CD4-positive, alpha-beta T cell treated with Interleukin-17A for 4 hours (primary cell): ENCODE data around the gene CPAMD8.
"Not testable (repeated sequence)": the region's sequence is repeated elsewhere in the genome, so short reads cannot be mapped to it uniquely, and the experiment has no call there.

Experiments
- DNase-seq: peaks from one replicate; pipeline ENCODE4 v3.0.0-alpha.2; 2020; ENCODE audit warnings: mixed read lengths

Gene CPAMD8

DNA sequence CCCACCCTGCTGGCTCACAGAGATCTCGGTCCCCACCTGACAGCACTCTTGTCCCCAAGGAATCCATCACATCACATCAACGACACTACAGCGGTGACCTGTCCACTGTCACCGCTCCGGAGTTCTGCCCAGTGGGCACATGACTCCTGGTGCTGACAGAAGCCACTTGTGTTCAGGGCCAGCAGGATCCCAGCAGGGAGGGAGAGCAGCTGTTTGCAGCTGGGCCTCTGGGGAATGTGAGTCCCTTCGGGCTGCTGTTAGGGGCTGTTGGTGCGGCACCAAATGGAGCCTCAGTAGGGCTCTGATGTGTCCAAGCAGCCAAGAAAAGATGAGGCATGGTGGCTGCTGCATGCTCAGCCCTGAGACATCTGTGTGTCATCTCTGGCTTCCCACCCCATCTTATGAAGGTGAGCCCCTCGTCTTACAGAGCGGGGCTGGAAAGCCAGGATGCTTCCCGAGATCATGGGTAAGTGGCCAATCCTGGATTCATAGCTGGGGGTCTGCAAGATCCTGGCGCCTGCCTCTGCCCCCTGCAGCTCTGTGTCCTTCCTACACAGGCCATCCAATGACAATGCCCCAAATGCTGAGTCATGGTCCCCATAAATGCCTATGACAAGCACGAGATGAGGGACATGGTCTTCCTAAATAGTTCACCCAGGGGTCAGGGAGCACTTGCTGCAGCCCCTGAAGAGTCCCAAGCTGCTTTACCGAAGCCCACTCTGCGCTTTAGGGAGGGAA lies 81.8 kb downstream of the CPAMD8 start:
- DNase-seq = no peak

DNA sequence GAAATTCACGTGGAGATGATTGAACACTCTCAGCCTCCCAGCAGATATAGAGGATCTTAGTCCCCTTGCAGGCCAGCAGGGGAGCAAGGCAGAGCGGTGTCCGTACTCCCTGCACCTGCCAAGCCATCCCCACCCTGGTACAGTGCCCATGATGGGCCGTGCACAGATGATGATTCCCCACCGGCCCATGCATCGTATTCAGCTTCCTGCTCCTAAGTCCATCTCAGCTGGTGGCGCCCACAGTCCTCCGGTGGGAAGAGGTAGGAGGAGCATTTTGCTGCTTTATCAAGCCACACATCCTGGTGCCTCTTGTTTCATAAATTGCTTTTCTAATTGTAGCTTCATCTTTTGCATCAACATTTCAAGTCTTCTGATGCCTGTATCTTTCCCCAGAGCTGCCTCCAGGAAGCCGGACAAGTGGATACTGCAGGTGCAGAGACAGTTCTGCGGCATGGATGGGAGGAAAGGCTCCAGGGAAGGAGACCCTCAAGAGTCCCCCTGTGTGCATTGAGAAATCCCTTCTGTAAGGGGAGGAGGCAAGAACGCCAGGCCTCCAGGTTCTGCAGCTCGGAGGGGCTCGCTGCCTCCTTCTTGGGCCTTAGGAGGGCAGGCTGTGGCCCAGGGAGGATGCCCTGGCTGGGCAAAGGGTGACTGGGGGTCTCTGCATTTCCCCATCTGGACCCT lies 82.5 kb downstream of the CPAMD8 start:
- no peak for DNase-seq

DNA sequence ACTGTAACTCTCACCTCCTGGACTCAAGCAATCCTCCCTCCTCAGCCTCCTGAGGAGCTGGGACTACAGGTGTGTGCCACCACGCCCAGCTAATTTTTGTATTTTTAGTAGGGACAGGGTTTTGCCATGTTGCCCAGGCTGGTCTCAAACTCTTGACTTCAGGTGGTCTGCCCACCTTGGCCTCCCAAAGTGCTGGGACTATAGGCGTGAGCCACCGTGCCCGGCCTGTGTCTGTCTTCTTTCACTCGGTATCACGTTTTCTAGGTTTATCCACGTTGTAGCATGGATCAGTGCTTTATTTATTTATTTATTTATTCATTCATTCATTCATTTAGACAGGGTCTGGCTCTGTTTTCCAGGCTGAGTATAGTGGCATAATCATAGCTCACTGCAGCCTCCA lies 83.5 kb downstream of the CPAMD8 start:
- not testable (repeated sequence) for DNase-seq

DNA sequence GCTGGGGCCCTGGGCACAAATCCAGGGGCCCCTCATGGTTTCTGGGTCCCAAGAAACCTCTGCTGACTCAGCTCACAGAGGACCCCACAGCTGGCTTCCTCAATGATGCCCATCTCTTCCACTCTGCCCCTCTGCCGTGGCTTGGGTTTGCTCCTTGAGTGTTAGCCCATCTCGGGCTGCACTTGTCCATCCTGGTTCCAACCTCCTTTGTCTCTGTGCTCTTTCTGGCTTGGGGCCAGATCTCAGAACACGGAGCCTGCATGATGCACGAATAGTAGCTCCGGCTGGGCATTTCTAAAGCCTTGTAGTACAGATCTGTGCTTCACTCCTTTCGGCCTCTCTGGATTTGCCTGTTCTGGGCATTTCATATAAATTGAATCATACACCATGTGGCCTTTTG lies 84.0 kb downstream of the CPAMD8 start:
- no peak for DNase-seq

GRCh38 chr19:16940626-16941025 lies 86.0 kb downstream of the CPAMD8 start:
- DNase-seq = no peak

- DNase-seq = not testable (repeated sequence)
Observed at GRCh38 chr19:16940063-16940462, 86.5 kb downstream of the CPAMD8 start.

DNA sequence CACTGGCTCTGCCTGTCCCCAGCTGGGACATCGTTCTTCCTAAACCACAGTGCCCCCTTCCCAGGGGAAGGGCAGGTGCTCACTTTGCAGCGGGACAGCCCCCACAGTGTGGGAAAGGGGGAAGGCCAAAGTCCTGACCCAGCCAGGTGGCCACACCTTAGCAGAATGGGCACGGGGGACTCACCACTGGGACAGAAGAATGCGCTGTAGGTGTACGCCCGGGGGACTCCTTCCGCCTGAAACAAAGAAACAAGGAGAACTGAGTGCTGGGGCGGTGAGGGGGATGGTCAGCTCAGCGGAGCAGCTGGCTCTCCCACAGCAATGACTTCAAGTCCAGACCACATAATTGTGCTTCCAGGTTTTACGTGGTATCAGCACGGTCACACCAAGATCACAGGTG lies 88.4 kb downstream of the CPAMD8 start:
- no peak for DNase-seq

DNA sequence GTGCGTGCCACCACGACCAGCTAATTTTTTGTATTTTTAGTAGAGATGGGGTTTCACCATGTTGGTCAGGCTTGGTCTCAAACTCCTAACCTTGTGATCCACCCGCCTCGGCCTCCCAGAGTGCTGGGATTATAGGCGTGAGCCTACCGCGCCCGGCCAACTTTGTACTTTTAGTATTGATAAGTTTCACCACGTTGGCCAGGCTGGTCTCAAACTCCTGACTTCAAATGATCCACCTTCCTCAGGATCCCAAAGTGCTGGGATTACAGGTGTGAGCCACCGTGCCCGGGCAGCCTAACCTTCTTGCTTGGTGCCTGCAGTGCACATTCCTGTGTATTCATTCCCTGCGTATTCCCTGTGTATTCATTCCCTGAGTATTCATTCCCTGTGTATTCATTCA lies 88.8 kb downstream of the CPAMD8 start:
- not testable (repeated sequence) for DNase-seq

GRCh38 chr19:16936901-16937300 lies 89.7 kb downstream of the CPAMD8 start:
- DNase-seq = no peak

DNA sequence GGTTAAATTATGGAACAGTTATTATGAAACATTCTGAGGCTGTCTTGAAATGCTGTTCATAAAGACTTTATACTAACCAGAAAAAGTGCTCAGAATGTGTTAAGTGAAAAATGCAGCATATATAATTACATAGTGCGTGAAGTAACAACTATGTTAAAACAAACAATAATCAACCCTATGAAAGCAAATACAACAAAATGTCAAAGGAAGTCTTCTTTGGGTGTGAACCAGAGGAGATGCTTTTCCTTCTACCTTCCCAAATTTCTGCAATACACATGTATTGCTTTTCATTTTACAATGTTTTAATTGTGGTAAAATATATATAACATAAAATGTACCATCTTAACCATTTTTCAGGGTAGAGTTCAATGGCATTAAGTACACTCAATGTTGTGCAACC lies 92.1 kb downstream of the CPAMD8 start:
- DNase-seq = no peak

DNA sequence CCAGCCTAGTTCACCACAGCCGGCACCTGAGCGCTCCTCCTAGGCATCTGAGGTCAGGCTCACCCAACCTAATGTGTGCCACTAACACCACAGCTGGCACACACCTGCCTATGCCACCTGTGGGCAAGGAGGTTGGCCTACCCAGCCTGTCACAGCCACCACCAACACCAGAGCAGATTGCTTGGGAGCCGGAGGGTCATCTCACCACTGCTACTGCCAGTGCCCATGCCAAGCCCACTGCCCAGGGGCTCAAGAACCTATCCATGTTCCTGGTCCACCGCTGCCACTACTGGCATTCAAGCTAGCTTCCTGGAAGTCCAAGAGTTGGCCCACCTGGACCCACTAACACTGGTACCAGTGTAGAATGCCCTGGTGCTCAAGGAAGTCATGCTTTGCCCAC lies 95.3 kb downstream of the CPAMD8 start:
- DNase-seq = no peak

DNA sequence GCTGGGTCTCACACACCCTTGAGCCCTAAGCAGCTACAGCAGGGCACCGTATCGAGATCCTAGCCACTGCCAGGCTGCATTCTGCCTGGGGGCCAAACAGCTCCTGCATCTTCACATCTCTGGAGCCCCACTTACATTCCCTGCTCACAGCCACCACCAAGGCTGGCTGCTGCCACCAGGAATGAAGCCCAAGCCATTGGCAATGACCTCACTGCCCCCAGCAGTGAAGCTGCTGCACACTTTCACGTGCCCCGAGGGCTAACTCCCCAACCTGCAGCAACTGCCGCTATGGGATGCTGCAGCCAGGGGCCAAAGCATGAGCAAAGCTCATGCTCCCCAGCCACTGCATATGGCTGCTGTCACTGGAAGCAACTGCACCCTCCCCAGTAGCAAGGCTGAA lies 95.9 kb downstream of the CPAMD8 start:
- no peak for DNase-seq

DNA sequence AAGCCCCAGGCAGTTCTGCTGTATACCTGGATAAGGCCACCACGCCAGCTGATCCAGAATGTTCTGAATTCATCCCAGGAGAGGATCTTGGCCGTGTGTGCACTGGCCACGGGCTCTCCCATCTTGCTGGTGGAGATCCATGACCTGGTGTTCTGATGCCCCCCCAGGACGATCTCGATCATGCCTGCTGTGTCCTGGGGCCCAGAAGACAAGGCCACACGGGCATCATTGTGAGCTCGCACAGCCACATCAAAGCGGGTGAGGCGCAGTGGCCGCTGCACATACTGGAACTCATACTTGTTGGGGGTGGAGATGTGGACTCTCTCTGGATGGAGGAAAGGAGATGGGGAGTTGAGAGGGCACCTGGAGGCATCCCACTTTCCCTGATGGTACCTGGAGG lies 97.7 kb downstream of the CPAMD8 start:
- no peak for DNase-seq

- no peak for DNase-seq
Observed at GRCh38 chr19:16928351-16928750, 98.3 kb downstream of the CPAMD8 start.

DNA sequence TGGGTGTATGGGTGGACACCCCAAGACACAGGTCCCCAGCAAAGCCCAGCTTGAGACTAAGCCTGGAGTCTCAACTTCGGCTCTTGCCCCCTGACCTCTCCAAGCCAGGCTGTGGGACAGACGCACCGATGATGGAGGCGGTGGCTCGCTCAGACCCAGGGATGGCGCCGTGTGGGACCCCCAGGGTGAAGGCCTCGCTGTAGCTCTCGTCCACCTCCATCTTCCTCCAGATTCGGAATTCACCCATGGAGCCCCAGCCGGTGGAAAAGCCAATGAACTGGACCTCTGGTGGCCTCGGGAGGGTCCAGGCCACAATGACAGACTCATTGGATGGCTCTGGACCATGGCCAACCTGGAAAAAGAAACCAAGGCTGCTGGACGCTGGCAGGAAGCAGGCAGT lies 98.7 kb downstream of the CPAMD8 start:
- no peak for DNase-seq

DNA sequence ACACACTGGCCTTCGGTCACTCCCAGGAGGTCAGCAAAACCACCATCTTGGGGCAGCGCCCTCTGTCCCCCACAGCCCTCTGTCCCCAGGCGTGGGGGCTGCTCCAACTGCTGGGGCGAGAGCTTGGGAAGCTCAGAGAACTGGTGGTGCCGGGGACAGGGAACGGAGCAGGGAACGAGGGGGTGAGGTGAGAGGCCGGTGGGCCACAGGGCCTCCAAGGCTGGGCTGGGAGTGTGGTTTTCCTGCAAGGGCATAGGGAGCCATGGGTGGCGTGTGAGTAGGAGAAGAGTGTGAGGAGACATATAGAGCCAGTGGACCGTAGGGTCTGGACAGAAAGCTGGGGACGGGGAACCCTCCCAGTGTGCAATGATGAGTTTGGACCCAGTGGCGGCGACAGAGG lies 103.7 kb downstream of the CPAMD8 start:
- no peak for DNase-seq

DNA sequence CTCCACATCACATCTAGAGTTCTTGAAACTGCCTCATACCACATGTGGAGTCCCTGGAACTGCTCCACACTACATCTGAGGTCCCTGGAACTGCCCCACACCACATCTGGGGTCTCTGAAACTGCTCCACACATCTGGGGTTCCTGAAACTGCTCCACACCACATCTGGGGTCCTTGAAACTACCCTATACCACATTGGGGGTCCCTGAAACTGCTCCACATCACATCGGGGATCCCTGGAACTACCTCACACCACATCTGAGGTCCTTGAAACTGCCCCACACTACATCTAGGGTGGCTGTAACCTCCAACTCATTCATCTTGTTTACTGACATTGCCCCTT lies 104.0 kb downstream of the CPAMD8 start:
- no peak for DNase-seq

DNA sequence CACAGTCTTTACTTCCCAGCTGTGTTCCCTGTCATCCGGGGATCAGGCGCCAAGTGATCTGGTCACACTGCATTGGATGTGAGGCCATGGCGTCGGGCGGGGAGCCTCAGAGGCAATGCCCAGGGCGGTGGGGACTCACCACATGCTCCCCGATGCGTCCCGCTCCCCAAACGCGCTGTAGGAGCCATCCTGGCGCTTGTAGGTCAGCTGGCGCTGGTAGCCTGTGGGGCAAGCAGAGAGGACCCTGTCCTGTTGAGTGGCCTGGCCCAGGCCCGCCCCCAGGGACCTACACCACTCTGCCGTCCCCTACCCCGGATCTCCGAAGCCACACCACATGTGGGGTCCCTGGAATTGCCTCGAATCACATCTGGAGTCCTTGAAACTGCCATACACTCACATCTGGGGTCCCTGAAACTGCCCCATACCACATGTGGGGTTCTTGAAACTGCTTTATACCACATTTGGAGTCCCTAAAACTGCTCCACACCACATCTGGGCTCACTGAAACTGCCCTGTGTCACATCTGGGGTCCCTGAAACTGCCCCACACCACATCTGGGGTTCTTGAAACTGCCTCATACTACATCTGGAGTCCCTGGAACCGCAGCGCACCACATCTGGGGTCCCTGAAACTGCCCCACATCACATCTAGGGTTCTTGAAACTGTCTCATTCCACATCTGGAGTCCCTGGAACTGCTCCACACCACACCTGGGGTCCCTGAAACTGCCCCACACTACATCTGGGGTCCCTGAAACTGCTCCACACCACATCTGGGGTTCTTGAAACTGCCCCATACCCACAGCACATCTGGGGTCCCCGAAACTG lies 104.6 kb downstream of the CPAMD8 start:
- DNase-seq = no peak

GRCh38 chr19:16920816-16921529 lies 105.6 kb downstream of the CPAMD8 start:
- no peak for DNase-seq

DNA sequence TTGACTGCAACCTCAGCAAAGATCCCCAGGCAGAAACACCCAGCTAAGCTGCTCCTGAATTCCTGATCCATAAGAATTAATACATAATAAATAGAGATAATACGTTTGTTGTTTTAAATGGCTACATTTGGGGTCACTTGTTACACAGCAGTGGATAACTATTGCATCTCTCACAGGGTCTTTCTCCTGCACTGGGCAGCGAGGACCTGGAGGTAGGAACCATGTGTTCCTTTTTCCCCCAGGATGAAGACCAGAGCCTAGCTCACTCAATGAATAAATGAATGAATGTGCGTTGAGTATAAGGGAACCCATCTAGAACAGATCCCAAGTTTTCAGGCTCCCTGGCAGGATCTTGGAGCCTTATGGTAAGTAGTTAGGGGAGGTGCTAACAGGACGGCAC lies 107.1 kb downstream of the CPAMD8 start:
- no peak for DNase-seq

- no peak for DNase-seq
Observed at GRCh38 chr19:16917401-16917800, 109.2 kb downstream of the CPAMD8 start.

GRCh38 chr19:16915734-16916133 lies 110.9 kb downstream of the CPAMD8 start:
- no peak for DNase-seq

DNA sequence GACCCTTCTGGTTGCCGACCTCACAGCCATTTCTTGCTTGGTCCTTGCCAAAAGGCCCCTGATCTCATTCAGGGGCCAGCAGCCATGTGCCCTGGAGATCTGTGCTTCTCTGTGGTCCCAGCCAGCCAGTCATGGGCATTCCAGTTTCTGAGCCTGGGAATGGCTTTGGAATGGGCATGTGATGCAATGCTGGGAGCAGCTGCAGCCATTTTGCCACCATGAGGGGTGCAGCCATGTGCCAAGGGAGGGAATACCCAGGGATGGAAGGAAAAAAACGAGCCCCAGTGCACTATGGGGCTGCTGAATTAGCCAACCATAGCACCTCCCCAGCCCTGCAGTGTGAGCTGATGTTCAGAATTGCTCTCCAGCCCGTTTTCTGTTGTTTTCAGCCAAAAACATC lies 111.5 kb downstream of the CPAMD8 start:
- no peak for DNase-seq
